Colonic mucosa (tissue), 4 donors: Measurements from ENCODE around the gene ZFP92. TPM values are rescaled to one million over a fixed set of nuclear protein-coding genes. Genes with fewer than 3 reads are reported as not detected.

Experiments used
- DNase-seq: peaks from one replicate; pipeline ENCODE4 v3.0.0-alpha.2; 2020
- H3K27ac ChIP-seq: fragments of 200-600 bp; one replicate; pipeline ENCODE4 v1.8.0; 2021
- H3K27me3 ChIP-seq: fragments of 200-600 bp; one replicate; pipeline ENCODE4 v1.8.0; 2021
- H3K36me3 ChIP-seq: fragments of 200-600 bp; one replicate; pipeline ENCODE4 v1.8.0; 2021
- H3K4me1 ChIP-seq: fragments of 200-600 bp; one replicate; pipeline ENCODE4 v1.8.0; 2021; ENCODE audit warnings: mild to moderate bottlenecking
- H3K4me3 ChIP-seq: fragments of 200-600 bp; one replicate; pipeline ENCODE4 v1.8.0; 2021
- H3K9ac ChIP-seq, 2 donors: one replicate each; pipeline ENCODE4 v1.7.0; 2013; ENCODE audit warnings: control low read depth in 2 of 2, low read depth in 2 of 2, low read length in 2 of 2
- H3K9me3 ChIP-seq: fragments of 200-600 bp; one replicate; pipeline ENCODE4 v1.8.0; 2021
- CTCF ChIP-seq: fragments of 200-600 bp; IDR thresholded peaks from one replicate; pipeline ENCODE4 v1.8.0; 2022; ENCODE audit warnings: antibody characterized with exemption, mild to moderate bottlenecking
- intact Hi-C: fragments of 100-400 bp; cut with DNase I; formaldehyde crosslinking; loops from one replicate; pipeline ENCODE4 v1.14.1; 2022
- total RNA-seq, 2 donors: library from RNA; stranded (reverse); fragmentation: NEBNext Ultra II Directional in 1 of 2; extraction: Animal tissue kit (Norgen Biotek cat#: 25700) in 1 of 2; gene quantifications; one replicate each; pipeline ENCODE4 v1.2.1, GENCODE V29; 2021
- donor health status: healthy.
- donor health status: DM: no; HTN: no; CAD: no.
- donor health status: DM: no; HTN: no; CAD: no.

ZFP92 gene
- total RNA-seq, 2 donors from 2014 or later = 0.10 to 0.29 TPM

GRCh38 chrX:153441296-153441695 is 30.0 kb downstream of the ZFP92 start:
- DNase-seq = no peak
- no peaks in the 10 kb centered on the region for H3K36me3 ChIP-seq
- intact Hi-C loops = loop anchor here (5.0 kb wide), 1 partner anchor 414 kb away; no protein-coding TSS in a partner anchor
- H3K27me3 ChIP-seq = no peaks in the 10 kb centered on the region
- no peaks in the 10 kb centered on the region for H3K4me1 ChIP-seq
- H3K9me3 ChIP-seq = no peaks in the 10 kb centered on the region
- no peak for TF ChIP-seq CTCF
- no peak overlapping the region for H3K9ac ChIP-seq
- no peak overlapping the region for H3K4me3 ChIP-seq
- H3K27ac ChIP-seq = no peak overlapping the region

GRCh38 chrX:153441981-153442380 is 30.7 kb downstream of the ZFP92 start:
- DNase-seq = no peak
- H3K4me3 ChIP-seq = no peak overlapping the region
- H3K9me3 ChIP-seq = no peaks in the 10 kb centered on the region
- H3K36me3 ChIP-seq = no peaks in the 10 kb centered on the region
- H3K9ac ChIP-seq = no peak overlapping the region
- TF ChIP-seq CTCF = no peak
- no peak overlapping the region for H3K27ac ChIP-seq
- H3K4me1 ChIP-seq = no peaks in the 10 kb centered on the region
- H3K27me3 ChIP-seq = no peaks in the 10 kb centered on the region
- intact Hi-C loops = loop anchor here (5.0 kb wide), 1 partner anchor 415 kb away; no protein-coding TSS in a partner anchor

DNA sequence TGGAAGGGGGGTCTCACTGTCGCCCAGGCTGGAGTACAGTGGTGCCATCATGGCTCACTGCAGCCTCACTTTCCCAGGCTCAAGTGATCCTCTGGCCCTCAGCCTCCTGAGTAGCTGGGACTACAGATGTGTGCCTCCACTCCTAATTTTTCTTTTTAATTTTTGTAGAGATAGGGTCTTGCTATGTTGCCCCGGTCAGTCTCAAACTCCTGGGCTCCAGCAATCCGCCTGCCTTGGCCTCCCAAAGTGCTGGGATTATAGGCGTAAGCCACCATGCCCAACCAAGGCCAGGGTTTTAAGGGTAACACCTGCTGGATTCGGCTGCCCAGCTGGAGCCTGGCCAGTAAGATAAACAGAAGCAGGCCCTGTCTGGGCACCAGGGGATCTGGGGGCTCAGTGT is 31.2 kb downstream of the ZFP92 start:
- no peak for DNase-seq
- Histone ChIP-seq H3K27ac (no peak overlapping the region), H3K36me3 (no peaks in the 10 kb centered on the region), H3K27me3 (no peaks in the 10 kb centered on the region), H3K9me3 (no peaks in the 10 kb centered on the region), H3K4me3 (no peak overlapping the region), H3K4me1 (no peaks in the 10 kb centered on the region), H3K9ac (no peak overlapping the region)
- no peak for TF ChIP-seq CTCF
- intact Hi-C loops = loop anchor here (5.0 kb wide), 1 partner anchor 415 kb away; no protein-coding TSS in a partner anchor

DNA sequence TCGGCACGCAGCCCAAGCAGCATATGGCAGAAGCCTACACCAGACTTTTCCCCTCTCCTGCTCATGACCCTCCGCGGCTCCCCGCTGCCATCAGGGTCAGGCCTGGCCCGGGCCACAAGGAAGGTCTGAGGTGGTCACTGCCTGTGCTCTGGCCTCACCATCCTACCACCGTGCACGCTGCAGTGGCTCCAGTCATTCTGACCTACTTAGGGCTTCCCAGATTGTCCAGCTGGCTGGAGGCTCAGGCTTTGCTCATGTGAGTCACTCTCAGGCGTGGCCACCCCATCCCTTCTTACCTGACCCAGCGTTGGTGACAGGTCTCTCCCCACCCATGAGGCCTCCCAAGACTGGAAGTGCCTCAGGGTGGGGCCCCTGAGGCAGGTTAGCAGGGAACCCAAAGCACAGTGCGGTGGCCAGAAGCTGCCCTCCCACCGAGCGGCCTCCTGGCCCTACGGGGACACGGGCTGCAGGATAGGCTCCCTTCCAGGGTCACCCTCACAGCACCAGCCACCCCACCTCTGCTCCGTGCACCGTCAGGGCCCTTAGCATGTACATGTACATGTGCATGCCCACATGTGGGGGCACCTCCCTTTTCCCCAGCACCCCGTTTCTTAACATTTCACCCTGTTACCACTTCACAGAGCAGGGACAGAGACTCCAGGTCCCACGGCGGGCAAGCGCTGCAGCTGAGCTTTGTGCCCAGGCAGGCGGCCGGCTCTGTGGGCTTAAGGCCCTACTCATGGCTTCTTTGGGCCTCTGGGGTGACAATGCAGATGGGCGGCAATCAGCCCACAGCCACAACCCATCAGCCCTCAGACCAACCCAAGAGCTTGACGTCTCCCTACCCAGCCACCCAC is 32.4 kb downstream of the ZFP92 start:
- no peaks in the 10 kb centered on the region for H3K27me3 ChIP-seq
- H3K4me1 ChIP-seq = no peaks in the 10 kb centered on the region
- intact Hi-C loops = loop anchor here (5.0 kb wide), 1 partner anchor 416 kb away; no protein-coding TSS in a partner anchor
- H3K27ac ChIP-seq = no peak overlapping the region
- H3K4me3 ChIP-seq = no peak overlapping the region
- no peak for DNase-seq
- TF ChIP-seq CTCF = no peak
- no peaks in the 10 kb centered on the region for H3K36me3 ChIP-seq
- no peak overlapping the region for H3K9ac ChIP-seq
- no peaks in the 10 kb centered on the region for H3K9me3 ChIP-seq

DNA sequence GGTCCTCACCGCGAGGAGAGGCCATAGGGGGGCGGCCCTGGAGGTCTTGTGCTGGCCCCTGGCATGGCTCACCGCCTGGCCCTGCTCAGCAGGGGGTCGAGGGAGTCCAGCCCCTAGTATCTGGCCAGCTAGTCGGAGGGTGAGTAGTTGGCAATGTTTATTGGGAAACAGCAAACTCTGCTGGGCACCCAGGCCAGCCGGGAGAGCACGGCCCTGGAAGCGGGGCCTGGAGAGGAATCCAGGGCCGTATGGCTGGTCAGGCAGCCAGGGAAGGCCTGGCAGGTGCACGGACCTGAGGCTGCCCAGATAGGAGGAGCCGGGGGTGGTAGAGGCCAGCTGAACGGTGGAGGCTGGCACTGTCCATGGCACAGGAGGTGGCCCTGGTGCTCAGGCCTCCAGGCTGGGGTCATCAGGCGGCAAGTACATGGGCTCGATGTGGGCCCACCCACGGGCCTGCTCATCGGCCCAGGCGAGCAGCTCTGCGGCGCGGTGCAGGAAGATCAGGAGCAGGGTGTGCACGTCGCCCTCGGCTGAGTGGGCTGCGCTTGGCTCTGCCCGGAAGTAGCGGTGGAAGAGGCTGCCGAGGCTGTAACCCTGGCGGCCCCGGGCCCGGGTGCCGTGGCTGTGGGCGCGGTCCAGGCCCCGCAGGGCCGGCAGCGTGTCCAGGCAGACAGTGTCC is 33.2 kb downstream of the ZFP92 start:
- no peak for DNase-seq
- intact Hi-C loops = loop anchor here (5.0 kb wide), 1 partner anchor 417 kb away; no protein-coding TSS in a partner anchor
- H3K9ac ChIP-seq = no peak overlapping the region

More for the DNA sequence above, 33.2 kb downstream of the ZFP92 start:
- Histone ChIP-seq H3K4me3 (no peak overlapping the region), H3K9me3 (no peaks in the 10 kb centered on the region), H3K27me3 (no peaks in the 10 kb centered on the region), H3K4me1 (no peaks in the 10 kb centered on the region), H3K36me3 (no peaks in the 10 kb centered on the region), H3K27ac (no peak overlapping the region)
- TF ChIP-seq CTCF = no peak
